Stimulated activated CD4-positive, alpha-beta T cell treated with anti-CD3 and anti-CD28 coated beads, Interleukin-1b, Interleukin-23, amount 100 ng/mL, for 24 hours (primary cell): ENCODE measurements around the gene HECA.
"Not testable (repeated sequence)": the region's sequence is repeated elsewhere in the genome, so short reads cannot be mapped to it uniquely, and the experiment has no call there.

ENCODE experiments used
- DNase-seq, 4 experiments: peaks; one replicate each; pipeline ENCODE4 v3.0.0-alpha.2; 2020; ENCODE audit warnings: low read depth in 4 of 4, low spot score in 1 of 4

The HECA gene, protein sequence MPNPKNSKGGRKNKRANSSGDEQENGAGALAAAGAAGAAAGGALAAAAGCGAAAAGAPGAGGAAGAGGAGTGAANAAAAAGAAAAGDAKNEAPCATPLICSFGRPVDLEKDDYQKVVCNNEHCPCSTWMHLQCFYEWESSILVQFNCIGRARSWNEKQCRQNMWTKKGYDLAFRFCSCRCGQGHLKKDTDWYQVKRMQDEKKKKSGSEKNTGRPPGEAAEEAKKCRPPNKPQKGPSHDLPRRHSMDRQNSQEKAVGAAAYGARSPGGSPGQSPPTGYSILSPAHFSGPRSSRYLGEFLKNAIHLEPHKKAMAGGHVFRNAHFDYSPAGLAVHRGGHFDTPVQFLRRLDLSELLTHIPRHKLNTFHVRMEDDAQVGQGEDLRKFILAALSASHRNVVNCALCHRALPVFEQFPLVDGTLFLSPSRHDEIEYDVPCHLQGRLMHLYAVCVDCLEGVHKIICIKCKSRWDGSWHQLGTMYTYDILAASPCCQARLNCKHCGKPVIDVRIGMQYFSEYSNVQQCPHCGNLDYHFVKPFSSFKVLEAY

DNA sequence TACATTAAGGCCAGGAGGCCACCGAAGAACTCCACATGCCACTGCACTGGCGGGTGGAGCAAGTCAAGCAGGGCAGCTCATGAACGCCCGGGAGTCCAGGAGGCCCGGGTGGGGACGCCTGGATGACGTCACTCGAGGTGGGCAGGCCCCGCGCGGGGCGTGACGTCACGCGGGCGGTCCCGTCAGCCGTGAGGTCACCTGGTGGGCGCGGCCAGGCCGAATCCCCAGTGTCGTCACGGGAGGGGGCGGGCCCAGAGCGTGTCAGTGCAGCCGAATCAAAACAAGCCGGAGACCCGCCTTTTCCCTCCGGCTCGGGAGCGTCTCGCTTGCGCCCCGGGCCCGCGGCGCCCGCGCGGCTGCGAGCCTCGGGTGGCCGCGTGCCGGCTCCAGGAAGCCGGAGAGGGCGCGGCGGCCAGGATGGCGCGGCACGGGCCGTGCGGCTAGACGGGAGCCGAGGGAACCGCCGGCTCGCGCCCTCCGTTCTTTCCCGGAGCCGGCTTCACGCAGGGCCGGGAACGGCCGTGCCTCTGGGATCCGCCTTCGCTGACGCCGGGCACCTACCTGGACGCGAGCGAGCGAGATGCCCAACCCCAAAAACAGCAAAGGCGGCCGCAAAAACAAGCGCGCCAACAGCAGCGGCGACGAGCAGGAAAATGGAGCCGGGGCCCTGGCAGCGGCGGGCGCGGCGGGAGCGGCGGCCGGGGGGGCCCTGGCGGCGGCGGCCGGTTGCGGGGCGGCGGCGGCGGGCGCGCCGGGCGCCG is at the start of gene HECA:
HECA (plus strand) TSS at position 264 of the 761 bp plus-strand sequence; CDS start at position 581, 317 bp downstream.
- DNase-seq: peak; percentile 98 to 100 (median 99)

DNA sequence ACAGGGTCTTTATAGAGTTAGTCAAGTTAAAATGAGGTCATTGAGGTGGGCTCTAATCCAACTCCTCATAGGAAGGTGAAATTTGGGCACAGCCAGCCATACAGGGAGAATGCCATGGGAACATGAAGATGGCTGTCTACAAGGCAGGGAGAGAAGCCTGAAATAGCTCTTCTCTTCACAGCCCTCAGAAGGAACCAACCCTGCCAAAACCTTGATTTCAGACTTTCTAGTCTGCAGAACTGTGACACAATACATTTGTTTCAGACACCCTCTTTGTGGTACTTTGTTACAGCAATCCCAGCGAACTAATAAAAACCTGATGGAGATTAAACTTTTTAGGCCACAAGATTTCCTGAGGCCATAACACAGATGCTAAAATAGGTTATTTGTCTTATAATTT is 43.1 kb upstream of the HECA start:
- no peak for DNase-seq

DNA sequence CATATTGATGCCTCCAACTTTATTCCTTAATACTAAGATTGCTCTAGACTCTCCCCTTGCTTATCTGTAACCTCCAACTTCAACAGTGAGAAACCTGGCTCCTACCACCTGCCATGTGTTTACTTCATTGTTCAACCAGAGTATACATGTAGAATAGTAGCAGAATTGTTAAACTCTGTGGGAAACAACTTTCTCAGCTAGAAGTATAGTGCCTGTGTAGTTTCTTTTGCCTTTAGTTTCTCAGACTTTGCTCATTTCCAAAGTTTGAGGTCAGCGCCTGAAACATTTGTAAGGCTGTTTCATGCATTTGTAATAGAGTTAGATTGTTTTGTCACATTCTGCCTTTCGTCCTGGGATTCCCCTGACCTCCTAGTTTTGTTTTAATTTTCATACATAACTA is 34.9 kb upstream of the HECA start:
- no peak for DNase-seq

DNA sequence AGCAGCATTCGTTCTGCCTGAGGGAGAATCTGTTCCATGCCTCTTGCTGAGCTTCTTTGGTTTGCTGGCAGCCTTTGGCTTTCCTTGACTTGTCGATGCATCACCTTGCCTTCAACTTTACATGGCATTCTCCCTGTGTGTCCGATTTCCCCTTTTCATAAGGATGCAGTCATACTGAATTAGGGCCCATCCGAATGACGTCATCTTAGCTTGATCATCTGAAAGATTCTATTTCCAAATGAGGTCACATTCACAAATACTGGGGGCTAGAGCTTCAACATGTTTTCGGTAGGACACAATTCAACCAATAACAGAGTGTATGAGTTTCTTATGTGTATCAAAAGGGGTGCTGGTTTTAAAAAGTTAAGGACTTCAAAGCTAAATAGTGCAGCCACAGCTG is 27.8 kb upstream of the HECA start:
- no peak for DNase-seq

DNA sequence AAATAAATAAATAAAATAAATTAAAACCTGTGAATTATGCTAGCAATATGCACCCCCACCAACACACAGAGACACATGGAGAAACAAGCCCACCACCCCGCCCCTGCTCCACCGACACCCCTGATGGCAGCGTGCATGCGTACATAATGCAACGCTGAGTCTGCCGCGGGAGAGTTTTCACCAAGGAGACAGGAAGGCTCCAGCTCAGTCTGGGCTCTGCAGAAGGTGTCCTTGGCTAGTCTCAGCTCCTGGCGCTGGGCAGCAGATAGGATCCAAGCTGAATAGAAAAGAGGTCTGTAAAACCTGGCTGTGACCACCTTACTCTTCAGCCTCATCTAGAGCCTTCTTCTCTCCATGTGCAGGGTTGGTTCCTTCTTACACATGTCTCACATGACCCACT is 26.5 kb upstream of the HECA start:
- no peak for DNase-seq

DNA sequence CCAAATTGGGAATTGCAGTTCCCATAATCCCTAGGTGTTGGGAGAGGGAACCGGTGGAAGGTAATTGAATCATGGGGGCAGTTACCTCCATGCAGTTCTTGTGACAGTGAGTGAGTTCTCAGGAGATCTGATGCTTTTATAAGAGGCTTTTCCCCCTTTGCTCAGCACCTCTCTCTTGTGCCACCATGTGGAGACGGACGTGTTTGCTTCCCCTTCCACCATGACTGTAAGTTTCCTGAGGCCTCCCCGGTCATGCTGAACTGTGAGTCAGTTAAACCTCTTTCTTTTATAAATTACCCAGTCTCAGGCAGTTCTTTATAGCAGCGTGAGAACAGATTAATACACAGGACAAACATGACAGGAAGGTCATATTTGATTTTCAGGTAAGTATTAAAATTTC is 25.3 kb upstream of the HECA start:
- DNase-seq: no peak

DNA sequence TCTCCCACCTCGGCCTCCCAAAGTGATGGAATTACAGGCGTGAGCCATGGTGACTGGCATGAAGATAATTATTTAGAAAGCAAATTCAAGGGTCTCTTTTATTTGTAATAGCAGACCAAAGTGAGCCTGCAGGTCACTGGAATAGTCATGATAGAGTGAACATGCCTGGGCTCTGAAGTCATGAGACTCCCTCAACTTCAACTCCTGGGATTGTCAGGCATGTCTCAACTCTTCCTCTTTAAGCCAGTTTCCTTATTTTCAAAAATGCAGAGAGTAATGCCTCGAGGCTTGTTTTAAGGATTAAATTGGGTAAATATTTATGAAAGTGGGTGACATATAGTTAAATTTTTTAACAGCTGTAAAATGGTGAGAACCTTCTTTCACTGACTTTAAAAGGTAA is 22.7 kb upstream of the HECA start:
- no peak for DNase-seq

DNA sequence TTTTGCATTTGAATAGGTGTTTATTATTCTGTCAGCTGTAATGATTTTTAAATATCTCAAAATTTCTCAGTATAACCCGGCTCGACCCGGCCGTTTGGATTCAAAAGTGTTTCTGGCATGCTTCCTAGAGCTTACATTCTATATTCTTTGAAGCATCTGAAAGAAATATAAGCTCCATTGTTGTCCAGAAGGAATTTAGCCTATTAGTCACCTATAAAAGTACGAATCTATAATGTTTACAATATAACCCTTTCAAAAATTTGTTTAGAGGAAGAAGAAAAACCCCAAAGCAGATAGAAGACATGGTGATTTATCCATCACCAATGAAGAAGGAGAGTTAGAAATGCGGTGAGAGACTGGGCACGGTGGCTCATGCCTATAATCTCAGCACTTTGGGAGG is 22.3 kb upstream of the HECA start:
- DNase-seq: no peak

DNA sequence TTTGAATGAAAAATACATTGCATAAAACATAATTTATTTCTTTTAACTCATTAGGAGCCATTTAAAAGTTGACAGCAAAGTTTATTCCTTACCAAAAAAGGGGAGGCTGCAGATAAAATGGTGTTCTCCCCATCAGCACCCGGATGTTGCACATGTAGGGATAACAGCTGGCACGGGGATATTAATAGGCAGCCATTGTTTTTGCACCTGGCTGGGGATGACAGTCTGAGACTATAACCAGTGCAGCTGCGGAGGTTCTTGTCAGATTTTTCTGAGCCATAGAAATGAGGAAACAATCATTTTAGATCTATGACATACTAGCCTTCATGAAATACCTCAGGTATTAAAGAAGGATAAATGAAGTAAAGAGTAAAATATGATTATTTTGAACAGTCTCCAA is 20.1 kb upstream of the HECA start:
- no peak for DNase-seq

DNA sequence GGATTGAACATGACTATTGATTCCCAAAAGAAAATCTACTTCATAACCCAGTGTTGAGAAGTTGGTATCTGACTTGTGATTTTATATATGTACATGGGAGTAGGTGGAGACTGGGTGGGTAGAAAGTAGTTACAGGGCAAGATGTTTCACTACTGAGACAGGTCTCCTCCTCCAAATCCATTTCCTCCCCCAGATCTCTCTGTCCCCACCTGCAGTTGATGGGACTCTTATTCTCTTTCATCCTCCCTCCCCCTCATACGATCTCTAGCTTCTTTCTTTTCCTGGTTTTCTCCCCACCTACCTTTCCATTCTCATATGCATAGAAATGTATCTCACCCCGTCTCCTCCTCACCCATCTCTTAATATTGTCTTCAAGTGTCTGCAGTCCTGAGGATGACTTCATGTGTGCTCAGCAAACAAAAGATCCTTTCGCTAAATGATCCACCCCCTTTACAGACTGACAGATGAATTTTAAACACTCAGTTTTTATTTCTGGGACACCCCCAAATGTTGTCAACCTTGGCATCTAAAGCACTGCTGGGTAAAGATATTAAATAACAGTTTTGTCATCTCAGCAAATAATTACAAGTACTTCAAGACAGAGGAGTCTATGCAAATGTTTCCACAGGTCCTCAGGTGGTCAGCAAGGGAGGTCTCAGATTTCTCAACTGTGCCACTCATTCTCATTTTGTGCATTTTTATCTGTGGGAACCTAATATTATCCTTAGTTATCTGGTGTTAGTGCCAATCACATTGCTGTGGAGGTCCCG is 18.7 kb upstream of the HECA start:
- DNase-seq: no peak

DNA sequence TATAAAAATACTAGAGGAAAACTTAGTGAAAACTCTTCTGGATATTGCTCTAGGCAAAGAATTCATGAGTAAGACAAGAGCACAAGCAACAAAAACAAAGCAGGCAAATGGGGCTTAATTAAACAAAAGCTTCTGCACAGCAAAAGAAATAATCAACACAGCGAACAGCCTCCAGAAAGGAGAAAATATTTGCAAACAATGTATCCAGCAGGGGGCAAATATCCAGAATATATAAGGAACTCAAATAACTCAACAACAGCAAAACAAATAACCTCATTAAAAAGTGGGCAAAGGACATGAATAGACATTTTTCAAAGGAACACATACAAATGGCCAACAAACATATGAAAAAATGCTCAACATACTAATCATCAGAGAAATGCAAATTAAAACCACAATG is 17.1 kb upstream of the HECA start:
- DNase-seq: no peak

DNA sequence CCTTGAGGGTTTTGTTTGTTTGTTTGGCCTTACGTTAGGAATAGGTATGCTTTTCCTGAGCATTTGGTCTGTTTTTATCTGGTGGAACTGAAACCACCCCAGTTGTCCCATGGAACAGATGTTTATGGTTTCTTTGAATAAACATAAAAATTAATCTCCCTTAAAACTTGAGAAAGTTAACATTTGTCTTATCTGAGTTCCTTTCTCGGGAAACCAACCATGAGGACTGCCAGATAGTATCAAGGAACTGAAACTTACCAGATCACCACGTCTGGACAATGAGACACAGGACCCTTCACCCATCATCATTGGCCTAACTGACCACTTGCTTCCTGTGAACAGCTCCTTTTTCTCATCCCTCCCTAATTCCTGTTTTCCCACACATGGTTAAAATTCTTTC is 15.3 kb upstream of the HECA start:
- no peak for DNase-seq

DNA sequence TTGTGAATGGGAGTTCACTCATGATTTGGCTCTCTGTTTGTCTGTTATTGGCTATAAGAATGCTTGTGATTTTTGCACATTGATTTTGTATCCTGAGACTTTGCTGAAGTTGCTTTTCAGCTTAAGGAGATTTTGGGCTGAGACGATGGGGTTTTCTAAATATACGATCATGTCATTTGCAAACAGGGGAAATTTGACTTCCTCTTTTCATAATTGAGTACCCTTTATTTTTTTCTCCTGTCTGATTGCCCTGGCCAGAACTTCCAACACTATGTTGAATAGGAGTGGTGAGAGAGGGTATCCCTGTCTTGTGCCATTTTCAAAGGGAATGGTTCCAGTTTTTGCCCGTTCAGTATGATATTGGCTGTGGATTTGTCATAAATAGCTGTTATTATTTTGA is 12.1 kb upstream of the HECA start:
- DNase-seq: not testable (repeated sequence)

DNA sequence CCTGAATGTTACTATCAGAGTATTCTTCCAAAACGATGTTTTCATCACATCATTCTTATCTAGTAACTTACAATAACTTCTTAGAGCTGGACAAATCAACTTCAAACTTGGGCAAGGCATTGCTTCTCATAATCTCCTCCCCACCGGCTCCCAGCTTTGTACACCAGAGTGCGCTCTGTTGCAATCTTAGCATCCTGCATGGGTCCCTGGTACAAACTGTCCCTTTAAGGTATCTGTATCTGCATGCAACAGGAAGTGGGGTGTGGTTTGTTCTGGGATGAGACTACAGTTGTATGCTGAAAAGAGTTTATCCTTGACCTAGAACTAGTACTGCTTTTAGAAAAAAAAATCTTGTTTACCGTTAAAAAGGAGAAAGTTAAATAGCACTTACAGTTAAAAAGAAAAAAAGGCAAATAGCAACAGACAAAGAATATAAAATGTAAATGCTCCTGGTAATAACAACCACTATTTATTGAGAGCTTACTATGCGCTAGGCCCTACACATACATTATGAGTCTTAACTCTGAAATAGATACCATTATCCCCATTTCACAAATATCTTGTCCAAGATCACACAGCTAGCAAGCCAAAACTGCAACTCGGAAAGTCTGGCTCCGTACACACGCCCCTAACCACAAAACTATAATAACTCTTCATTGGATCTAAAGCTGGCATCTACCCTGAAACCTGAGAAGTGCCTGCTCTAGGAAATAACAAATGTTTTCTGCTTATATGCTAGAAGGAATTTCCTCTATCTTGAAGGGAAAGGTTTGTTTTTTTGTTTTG is 9.8 kb upstream of the HECA start:
- DNase-seq: peak; percentile 43 to 64 (median 56)

DNA sequence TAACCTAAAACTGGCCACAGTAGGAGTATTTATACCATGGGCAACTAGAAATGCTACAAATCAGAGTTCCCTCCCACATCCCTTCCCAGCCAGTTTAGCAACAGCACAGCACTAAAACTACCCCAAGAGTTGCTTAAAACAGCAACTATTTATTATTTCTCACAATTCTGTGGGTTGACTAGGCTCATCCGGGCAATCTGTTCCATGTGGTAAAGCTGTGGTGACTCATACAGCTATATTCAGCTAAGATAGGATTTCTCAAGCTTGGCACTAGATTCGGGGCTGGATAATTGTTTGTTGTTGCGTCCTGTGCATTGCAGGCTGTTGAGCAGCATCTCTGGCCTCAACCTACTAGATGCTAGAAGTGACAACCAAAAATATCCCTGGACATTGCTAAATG is 8.6 kb upstream of the HECA start:
- DNase-seq: no peak

DNA sequence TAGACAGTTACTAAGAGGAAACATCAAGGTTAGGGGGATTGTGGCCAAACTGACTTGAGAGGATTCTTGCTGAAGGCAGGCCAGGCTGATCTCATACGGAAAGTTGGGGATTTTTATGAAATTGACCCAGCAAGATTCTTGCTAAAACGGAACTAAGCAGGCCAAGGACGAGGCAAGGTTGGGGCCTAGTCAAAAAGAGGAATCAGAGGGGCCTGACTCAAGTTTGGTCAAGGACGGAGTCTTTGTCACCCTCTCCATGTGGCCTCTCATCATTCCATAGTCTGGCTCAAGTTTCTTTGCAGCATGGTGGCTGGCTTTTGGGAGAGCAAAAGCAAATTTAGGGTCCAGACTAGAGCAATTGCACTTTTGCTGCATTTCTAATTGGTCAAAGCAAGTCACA is 7.9 kb upstream of the HECA start:
- no peak for DNase-seq

DNA sequence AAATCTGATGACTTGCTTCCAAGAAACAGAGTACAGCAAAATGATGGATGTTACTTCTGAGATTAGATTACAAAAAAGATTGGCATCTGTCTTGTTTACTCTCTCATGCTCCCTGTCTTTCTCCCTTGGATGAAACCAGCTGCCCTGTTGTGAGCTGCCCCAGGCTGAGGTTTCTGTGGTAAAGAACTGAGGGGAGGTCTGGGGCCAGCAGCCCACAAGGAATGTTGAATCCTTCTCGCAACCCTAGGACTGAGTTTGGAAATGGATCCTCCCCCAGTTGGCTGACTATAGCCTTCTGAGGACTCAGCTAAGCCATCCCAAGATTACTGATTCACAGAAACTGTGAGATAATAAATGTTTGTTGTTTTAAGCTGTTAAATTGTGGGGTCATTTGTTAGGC is 5.6 kb upstream of the HECA start:
- no peak for DNase-seq

DNA sequence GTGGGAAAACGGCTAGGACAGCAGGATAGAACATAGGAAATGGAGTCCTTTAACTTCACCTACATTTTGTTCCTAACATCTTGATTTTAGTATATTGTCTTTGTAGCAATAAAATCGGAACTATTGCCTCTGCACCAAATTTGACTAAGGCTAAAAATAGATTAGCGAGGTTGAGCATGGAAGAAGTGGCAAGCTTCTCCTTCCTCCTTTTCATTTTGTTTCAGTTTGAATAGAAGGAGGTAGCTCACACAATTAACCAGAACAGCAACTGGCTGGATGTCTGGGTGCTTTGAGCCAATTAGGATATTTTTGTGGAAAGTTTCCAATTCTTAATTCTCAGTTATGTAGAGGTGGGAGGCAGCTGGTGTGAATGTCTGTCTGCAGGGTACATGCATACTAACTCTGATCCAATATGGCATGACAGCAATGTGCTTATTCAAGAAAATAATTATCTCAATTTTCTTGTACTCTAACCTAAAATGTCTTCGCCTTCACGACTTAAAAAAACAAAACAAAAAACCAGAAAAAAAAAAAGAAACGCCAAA is 3.1 kb upstream of the HECA start:
- DNase-seq: no peak

DNA sequence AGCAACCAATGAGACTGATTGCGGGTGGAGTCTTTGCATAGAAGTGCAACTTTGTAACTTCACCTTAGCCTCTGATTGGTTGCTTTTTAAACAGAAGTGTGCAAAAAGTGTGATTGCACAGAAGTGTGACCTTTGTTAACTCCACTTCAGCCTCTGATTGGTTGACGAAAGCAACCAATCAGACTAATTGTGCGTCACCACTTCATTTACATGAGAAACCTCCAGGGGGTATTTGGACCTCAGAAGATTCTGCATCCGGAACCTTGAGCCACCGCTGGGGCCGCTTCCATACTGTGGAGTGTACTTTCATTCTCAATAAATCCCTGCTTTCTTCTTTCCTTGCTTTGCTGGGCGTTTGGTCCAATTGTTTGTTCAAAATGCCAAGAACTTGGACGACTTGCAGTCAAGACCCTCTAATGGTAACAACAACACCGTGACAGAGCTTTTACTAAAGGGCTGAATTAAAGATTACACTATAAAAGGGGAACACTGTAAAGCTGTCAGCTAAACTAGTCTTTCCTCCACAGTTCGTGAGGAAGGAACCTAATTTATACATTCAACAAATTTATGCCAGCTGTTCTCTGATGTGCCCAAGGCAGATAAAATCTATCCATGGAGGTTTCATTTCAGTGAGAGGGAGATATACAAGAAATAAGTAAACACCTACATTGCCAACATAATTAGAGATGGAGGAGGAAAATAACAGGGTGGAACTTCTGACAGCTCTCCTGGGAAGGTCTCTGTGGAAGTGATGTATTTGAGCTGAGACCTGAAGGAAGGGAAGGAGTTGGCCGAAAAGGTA is 1.4 kb upstream of the HECA start:
- no peak for DNase-seq

DNA sequence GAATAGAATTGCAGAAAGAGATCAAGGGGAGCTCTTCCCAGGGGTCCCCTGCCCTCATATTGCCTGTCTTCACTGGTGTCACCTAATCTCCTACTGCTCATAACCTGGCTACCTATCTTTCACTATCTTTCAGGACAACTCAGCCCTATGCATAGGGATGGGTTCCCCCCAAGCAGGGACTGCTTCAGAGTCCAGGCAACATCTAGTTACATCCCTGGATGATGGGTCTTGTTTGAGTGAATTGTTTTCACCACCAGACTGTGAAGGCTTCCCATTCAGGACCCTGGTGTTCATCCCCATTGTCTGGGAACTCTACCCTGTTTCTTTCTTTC is 850 bp upstream of the HECA start:
- no peak for DNase-seq
